Stimulated activated CD8-positive, alpha-beta memory T cell treated with anti-CD3 and anti-CD28 coated beads, Interleukin-15, amount 100 ng/mL, for 4 hours (primary cell): ENCODE results near the gene SUMO3.

ENCODE experiments used
- DNase-seq, 2 donors: peaks; one replicate each; pipeline ENCODE4 v3.0.0-alpha.2; 2020; ENCODE audit warnings: low read depth in 2 of 2

SUMO3 gene

DNA sequence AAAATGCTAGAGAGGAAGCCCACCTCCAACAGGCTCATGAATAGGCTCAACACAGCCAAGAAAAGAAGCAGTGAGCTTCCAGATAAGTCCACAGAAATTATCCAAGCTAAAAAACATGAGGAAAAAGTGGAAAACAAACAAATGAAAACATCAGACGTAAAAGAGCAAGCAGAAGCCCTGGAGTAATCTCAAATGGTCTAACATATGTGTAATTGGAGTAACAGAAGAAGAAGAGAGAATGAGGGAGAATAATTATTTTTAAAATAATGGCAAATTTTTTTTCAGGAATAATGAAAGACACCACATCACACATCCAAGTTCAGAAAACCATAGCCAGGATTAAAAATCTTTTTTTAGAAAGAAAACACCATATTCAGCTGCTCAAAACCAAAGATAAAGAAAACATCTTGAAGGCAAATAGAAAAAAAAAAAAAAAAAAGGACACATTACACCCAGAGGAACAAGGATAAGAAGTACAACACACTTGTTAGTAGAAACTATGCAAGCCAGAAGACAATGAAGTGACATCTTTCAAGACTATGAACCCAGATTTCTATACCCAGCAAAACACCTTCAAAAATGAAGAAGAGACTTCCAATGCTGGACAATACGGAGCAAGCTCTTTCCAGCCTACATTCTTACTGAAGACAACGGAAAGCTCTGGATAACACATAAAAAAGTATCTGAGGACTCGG lies 10.6 kb upstream of the SUMO3 start:
- DNase-seq = no peak

DNA sequence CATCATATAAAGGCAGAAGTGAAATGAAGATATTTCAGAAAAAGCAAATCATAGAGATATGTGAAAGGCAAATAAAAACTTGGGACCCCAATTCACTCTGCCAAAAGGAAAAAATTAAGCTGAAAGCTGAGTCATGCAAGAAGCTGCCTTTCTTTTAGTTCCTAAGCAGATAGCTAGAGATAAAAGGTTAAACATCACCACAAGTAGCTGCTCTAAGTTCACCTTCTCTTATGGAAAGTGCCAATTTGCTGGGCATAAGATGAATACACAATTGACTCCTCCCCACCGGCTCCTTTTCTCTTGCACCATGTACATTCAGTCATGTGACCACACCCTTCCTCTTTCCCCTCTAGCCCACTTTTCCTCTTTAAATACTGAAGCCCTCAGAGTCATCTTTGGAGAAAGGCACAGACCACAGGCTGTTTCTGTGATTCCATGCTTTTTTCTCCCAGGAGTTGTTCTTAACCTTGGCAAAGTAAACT lies 5.4 kb upstream of the SUMO3 start:
- no peak for DNase-seq

DNA sequence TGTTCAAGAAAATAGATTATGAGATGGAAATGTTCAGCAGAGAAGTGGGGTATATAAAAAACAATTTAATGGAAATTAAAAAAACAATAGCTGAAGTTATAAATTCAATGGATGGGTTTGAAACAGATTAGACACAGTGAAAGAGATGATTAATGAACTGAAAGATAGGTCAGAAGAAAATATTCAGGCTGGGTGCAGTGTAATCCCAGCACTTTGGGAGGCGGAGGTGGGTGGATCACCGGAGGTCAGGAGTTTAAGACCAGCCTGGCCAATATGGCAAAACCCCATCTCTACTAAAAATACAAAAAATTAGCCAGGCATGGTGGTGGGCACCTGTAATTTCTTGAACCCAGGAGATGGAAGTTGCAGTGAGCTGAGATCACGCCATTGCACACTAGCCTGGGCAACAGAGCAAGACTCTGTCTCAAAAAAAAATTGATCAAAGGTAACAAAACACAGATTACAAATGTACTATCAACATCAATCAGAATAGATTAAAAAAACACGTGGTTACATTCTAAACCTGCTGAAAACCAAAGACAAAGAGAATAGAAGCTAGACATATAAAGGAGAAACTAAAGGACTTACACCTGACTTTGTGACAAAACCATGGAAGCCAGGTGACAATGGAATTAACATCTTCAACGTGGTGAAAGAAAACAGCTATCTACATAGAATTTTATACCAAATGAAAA lies 4.8 kb upstream of the SUMO3 start:
- DNase-seq = no peak

DNA sequence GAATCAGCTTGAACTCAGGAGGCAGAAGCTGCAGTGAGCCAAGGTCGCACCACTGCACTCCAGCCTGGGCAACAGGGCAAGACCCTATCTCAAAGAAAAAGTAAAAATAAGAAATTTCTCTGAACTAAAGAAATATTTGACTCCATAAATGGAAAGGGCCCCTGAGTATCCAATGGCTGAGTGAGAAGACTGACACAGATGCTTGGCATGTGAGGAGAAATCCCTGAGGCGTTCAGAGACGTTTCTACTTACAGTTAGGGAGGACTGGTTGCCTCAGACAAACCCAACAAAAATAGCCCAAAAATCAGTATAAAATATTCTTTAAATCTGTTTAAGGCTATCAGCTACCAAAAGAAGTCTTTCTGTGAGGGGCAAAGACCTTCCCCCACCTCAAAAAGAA lies 3.0 kb upstream of the SUMO3 start:
- DNase-seq = no peak

GRCh38 chr21:44819283-44820243 lies 1.7 kb upstream of the SUMO3 start:
- no peak for DNase-seq

DNA sequence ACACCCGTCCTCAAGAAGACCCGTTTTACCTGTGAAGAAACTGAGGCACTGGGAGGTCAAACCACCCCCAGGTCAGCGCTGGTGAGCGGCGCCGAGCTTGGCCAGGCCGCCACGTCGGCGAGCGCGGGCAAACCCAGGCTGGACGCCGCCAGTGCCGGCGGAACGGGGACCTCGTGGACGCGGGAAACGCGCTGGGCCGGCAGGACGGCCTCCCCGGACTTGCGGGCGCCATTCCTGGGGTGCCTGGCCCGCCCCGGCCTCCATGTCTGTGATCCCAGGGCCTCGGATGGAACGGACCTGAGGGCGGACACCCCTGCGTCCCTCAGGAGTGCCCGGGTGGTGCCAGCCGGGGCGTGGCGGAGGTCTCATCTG lies 764 bp upstream of the SUMO3 start:
- no peak for DNase-seq

DNA sequence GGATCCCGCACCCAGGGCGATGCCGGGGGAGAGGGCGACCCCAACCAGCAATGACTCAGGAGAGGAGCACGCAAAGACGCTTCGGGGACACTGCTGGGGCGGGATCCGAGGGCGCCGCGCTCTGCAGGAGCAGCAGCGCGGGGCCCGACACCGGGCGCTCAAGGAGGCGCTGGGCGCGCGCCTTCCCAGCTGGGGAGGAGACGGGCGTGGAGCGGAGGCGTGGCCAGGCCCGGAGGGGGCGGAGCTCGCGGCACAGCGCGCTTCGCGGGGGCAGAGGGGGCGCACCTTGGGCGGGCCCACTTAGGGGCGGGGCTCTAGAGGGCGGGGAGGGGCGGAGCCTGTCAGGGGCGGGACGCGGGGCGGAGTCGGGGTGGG lies 369 bp downstream of the SUMO3 start:
- peak; percentile 83 to 84 for DNase-seq

GRCh38 chr21:44816761-44817505 lies 929 bp downstream of the SUMO3 start:
- no peak for DNase-seq

DNA sequence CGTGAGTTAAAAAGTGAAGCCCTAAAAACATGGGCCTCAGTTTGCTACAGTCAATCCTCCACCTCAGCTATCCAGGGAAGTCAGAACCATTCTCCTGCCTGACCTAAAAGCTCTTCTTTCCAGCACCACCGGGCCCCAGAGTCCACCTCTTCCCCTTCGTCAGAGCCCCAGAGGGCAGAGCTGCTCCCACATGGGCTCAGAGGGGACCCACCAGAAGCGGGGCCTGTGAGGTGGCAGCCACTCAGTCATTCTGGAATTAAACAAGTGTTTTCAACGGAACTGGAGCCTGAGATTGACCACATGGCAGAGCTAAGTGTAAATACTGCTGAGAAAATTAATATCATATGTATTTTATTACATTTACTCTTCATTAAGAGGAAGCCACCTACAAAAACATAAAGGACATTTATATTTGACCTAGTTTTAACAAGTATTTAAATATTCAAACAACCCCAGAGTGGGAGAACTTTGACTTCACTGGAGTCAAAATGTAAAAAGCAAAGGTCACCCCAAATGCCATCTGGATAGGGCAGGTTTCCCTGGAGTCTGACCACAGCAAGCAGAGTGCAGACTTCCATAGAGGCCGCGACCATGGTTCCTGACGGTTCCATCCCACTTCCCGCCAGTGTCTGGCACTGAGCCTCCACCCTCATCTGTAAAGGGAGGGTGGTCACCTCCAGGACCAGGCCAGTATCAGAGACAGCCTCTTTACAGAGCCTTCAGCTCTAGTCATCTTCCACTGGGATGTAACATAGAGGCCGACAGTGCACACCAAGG lies 1.8 kb downstream of the SUMO3 start:
- DNase-seq = no peak

GRCh38 chr21:44815225-44815624 lies 2.6 kb downstream of the SUMO3 start:
- DNase-seq = no peak

GRCh38 chr21:44814498-44815023 lies 3.3 kb downstream of the SUMO3 start:
- DNase-seq = no peak

DNA sequence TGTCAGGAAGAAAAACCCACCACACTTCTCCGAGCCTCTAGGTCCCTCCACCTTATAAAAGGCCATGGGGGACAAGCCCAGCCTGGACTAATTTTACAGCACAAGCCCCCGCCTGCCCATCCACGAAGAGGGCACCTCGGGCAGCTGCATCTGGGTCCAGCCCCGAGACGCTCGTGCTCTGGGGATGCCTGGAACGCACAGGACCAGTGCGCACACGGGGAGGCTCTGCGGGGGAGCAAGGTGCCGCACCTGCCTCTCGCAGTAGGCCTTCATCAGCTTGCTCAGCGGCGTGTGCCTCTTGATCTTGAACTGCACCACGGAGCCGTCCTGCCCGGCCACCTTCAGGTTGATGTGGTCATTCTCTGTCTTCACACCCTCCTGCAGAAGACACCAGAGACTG lies 4.1 kb downstream of the SUMO3 start:
- no peak for DNase-seq

DNA sequence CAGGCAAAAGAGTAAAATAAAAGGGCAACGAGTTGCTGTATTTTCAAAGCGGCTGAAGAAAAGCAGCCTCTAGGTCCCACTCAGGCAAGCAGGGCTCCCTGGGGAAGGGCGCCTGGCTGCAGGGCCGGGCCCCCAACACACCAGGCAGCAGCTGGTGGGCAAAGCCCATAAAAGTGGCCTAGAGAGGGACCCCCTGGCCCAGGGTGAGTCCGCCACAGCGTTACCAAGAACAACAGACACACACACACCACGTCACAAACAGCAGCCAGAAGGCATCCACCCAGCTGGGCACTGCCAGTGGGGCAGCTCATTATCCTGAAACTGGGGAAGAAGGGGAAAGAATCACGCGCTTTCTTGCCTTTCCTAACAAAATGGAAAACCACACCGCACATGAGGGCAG lies 4.7 kb downstream of the SUMO3 start:
- no peak for DNase-seq

GRCh38 chr21:44812640-44813039 lies 5.2 kb downstream of the SUMO3 start:
- no peak for DNase-seq

GRCh38 chr21:44810779-44811178 lies 7.1 kb downstream of the SUMO3 start:
- no peak for DNase-seq

DNA sequence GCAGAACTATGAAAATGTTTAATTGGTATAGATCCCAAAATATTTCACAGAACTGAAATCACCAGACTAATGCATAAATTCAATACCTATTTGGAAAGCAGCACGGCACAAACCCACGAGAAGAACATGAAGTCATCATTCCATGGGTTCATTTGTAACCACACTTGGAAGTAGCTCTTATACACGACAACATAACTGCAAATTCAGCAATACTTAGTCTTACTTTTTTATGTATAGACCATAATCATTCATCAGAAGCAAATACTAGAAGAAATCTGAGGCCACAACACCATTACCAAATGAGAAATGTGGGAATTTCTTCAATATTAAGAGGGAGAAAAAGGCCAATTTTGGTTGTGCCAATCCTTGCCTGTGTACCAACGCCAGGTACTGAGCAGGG lies 12.0 kb downstream of the SUMO3 start:
- DNase-seq = no peak

DNA sequence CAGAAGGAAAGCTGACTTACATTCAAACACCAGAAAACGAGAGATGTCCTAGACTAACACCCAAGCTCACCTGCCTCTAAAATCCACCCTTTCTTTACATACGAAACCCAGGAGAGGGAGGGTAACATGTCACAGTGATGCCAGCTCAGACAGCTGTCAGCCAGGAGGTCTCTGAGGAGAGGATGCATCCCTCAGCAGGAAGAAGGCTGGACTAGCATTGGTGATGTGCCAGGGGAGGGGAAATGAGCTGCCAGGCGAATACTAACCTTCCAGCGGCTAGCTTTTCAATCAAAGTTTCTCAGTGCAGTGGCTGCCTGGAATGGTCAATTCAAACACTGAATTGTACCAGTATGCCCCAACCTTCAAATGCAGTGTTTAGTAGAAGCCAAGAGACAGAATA lies 12.6 kb downstream of the SUMO3 start:
- no peak for DNase-seq

- no peak for DNase-seq
Measured at GRCh38 chr21:44804762-44805161, 13.1 kb downstream of the SUMO3 start.

DNA sequence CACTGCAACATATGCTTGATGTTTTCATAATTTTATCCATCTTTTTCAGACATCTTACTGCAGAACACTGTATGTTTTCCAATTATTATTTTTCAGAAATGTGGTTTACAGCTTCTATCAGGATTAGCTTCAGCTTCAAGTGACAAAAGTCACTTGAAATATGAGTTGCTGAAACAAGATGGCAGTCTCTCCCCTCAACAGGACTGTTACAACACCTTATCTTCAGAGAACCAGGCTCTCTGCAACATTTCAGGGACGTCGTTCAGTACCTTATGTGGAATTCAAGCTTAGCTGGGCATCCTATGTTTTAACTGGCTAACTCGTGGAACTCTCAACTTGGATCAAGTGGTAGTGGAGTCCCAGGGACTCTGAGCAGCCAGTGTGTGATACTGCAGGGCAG lies 14.2 kb downstream of the SUMO3 start:
- no peak for DNase-seq

- no peak for DNase-seq
Measured at GRCh38 chr21:44802396-44803153, 15.3 kb downstream of the SUMO3 start.
